ENCODE measurements around the gene WNT1.

DNA sequence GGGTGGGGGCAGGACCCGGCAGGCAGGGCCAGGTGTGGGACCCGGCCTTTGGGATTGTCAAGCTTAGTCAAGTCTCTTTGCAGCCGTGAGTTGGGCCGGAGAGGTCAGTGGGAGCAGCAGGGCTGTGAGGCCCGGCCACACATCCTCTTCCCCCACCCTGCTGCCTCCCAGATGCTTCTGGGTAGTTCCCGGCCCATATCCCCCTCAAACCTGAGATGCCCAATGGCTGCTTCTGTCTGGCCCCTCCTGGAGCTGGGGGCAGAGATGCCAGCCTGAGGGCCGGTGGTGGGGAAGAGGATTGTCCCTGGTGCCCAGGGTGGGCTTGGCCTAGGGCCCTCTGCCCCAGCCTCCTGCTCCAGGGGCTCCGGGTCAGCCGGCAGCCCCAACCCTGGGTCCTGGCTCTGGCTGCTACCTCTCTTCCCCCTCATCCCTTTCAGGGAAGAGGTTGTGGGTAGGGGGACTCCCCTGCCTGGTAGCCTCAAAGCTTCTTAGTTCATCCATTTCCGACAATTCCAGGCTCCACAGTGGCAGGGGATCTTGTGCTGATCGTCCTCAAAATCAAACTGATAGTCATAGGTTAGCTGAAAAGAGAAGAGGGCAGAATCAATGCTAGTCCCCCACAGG lies 43.3 kb downstream of the WNT1 start:
- TF ChIP-seq, protein P1, sequence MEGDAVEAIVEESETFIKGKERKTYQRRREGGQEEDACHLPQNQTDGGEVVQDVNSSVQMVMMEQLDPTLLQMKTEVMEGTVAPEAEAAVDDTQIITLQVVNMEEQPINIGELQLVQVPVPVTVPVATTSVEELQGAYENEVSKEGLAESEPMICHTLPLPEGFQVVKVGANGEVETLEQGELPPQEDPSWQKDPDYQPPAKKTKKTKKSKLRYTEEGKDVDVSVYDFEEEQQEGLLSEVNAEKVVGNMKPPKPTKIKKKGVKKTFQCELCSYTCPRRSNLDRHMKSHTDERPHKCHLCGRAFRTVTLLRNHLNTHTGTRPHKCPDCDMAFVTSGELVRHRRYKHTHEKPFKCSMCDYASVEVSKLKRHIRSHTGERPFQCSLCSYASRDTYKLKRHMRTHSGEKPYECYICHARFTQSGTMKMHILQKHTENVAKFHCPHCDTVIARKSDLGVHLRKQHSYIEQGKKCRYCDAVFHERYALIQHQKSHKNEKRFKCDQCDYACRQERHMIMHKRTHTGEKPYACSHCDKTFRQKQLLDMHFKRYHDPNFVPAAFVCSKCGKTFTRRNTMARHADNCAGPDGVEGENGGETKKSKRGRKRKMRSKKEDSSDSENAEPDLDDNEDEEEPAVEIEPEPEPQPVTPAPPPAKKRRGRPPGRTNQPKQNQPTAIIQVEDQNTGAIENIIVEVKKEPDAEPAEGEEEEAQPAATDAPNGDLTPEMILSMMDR (conservative IDR thresholded peaks at IDR 0.05; ENCODE audit: low read depth, low read length) = no peak
- TF ChIP-seq EZH2 (IDR thresholded peaks at IDR 0.05; ENCODE audit: borderline replicate concordance, low read depth, low read length, poor library complexity, severe bottlenecking) = no peak

Measured in A673 (cell line).